Prostate gland (tissue), 2 donors: ENCODE measurements around the gene BLOC1S3. TPM values are rescaled to one million over a fixed set of nuclear protein-coding genes. Genes with fewer than 3 reads are reported as not detected.
A peak's percentile ranks its signal among the peaks of the same experiment; 100 is the strongest.

ENCODE experiments used
- DNase-seq: peaks from one replicate; pipeline ENCODE4 v3.0.0-alpha.2; 2019; ENCODE audit warnings: low spot score
- H3K27ac ChIP-seq, 2 donors: fragments of 200-600 bp; sonication (generic); 2 replicates each; pipeline ENCODE4 v1.5.1; 2017 to 2019
- H3K27me3 ChIP-seq: fragments of 200-600 bp; sonication (generic); replicated peaks from 2 replicates; pipeline ENCODE4 v1.5.1; 2019; ENCODE audit not compliant: insufficient read depth
- H3K36me3 ChIP-seq, 2 donors: fragments of 200-600 bp; sonication (generic); 1 replicate in 1 of 2; 2 replicates in 1 of 2; pipeline versions ENCODE4 v1.5.1 to v1.8.1; 2017 to 2019
- H3K4me1 ChIP-seq: fragments of 200-600 bp; sonication (generic); replicated peaks from 2 replicates; pipeline ENCODE4 v1.5.1; 2019
- H3K4me3 ChIP-seq, 2 donors: fragments of 200-600 bp; sonication (generic); 2 replicates each; pipeline ENCODE4 v1.5.1; 2017 to 2019
- H3K9me3 ChIP-seq: fragments of 200-600 bp; sonication (generic); 2 replicates; pipeline ENCODE4 v1.5.1; 2017
- POLR2A ChIP-seq: fragments of 450-650 bp; IDR thresholded peaks from one replicate; pipeline ENCODE4 v1.6.1; 2016; ENCODE audit warnings: antibody characterized with exemption, mild to moderate bottlenecking
- POLR2AphosphoS5 ChIP-seq: sonication (generic); formaldehyde crosslinking; IDR thresholded peaks from one replicate; pipeline ENCODE4 v1.6.1; 2017; ENCODE audit warnings: antibody characterized with exemption
- WGBS: methylation state at CpG from one replicate; pipeline ENCODE4 v1.1.5; 2018; 5-methylcytosine and 5-hydroxymethylcytosine counted together
- intact Hi-C: fragments of 100-400 bp; cut with DNase I; formaldehyde crosslinking; loops from one replicate; pipeline ENCODE4 v1.14.2; 2022
- total RNA-seq, 2 donors: library from RNA; depleted of rRNA; stranded (reverse); fragments of >200 nt; gene quantifications; one replicate each; pipeline ENCODE4 v1.1.0, GENCODE V29; 2016
- TF ChIP-seq, protein P1 (sequence below), 4 experiments: fragments of 200-600 bp in 2 of 4; fragments of 450-650 bp in 2 of 4; sonication (generic) in 2 of 4; IDR thresholded peaks; 1 replicate in 3 of 4; 2 replicates in 1 of 4; pipeline ENCODE4 v1.5.1; 2016 to 2019; ENCODE audit warnings: antibody characterized with exemption in 4 of 4, mild to moderate bottlenecking in 2 of 4, moderate library complexity in 2 of 4

BLOC1S3 gene
- total RNA-seq, 2 donors from 2014 or later: 21.4 to 30.4 TPM

DNA sequence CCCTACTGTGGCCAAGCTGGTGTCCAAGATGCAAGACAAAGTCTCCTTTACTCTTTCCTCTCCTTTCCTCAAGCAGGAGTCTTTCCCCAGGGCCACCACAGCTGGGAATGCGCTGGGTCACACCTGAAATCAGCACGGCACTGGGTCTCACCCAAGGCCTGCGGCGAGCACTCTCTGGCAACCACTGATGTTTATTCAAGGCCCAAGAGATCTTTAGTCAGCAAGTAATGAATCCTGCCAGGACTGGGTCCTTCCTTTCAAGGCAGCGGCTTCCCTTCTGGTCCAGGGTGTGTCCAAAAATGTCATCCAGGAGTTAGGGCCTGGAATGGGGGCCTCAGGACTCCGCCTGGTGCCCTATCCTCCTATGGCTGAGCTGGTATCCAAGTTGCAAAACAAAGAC lies 24.1 kb downstream of the BLOC1S3 start:
- WGBS: 53% methylated on average over 6 of the region's 6 CpGs

DNA sequence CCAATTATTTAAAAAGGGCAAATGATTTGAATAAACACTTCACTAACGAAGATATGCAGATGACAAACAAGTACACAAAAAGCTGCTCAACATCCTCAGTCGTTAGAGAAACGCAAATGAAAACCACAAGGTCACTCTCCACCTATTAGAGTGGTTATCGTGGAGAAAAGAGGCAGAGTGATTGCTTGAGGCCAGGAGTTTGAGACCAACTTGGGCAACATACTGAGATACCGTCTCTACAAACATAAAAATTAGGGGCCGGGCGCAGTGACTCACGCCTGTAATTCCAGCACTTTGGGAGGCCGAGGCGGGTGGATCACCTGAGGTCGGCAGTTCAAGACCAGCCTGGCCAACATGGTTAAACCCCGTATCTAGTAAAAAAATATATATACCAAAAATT lies 27.2 kb downstream of the BLOC1S3 start:
- Histone ChIP-seq H3K27me3 (no peaks in the 10 kb centered on the region), H3K4me1 (no peaks in the 10 kb centered on the region), H3K4me3 (no peak overlapping the region), H3K9me3 (no peaks in the 10 kb centered on the region), H3K36me3 (no peaks in the 10 kb centered on the region), H3K27ac (no peak overlapping the region)
- TF ChIP-seq POLR2A: no peak
- DNase-seq: no peak
- intact Hi-C loops: no loop called here
- 85% methylated on average over 12 of the region's 12 CpGs for WGBS

More for the DNA sequence above, 24.1 kb downstream of the BLOC1S3 start:
- TF ChIP-seq POLR2AphosphoS5: peak; percentile 34
- TF ChIP-seq POLR2A: no peak
- intact Hi-C loops: no loop called here
- Histone ChIP-seq H3K4me1 (no peaks in the 10 kb centered on the region), H3K4me3 (no peak overlapping the region), H3K27me3 (no peaks in the 10 kb centered on the region), H3K9me3 (no peaks in the 10 kb centered on the region), H3K36me3 (no peaks in the 10 kb centered on the region), H3K27ac (no peak overlapping the region)
- peak; percentile 68 for DNase-seq

DNA sequence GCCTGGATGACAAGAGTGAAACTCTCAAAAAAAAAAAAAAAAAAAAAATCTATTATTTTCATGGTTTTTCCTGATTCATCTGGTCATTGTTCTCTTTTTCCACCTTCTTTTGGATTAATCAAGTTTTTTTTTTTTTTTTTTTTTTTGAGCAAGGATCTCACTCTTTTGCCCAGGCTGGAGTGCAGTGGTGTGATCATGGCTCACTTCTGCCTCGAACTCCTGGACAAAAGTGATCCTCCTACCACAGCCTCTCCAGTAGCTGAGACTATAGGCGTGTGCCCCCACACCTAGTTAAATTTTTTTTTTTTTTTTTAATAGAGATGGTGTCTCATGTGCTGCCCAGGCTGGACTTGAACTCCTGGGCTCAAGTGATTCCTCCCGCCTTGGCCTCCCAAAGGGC lies 27.7 kb downstream of the BLOC1S3 start:
- 94% methylated on average over 3 of the region's 3 CpGs for WGBS
- Histone ChIP-seq H3K4me1 (no peaks in the 10 kb centered on the region), H3K4me3 (no peak overlapping the region), H3K36me3 (no peaks in the 10 kb centered on the region), H3K27me3 (no peaks in the 10 kb centered on the region), H3K27ac (no peak overlapping the region), H3K9me3 (no peaks in the 10 kb centered on the region)
- DNase-seq: no peak
- TF ChIP-seq, protein P1, sequence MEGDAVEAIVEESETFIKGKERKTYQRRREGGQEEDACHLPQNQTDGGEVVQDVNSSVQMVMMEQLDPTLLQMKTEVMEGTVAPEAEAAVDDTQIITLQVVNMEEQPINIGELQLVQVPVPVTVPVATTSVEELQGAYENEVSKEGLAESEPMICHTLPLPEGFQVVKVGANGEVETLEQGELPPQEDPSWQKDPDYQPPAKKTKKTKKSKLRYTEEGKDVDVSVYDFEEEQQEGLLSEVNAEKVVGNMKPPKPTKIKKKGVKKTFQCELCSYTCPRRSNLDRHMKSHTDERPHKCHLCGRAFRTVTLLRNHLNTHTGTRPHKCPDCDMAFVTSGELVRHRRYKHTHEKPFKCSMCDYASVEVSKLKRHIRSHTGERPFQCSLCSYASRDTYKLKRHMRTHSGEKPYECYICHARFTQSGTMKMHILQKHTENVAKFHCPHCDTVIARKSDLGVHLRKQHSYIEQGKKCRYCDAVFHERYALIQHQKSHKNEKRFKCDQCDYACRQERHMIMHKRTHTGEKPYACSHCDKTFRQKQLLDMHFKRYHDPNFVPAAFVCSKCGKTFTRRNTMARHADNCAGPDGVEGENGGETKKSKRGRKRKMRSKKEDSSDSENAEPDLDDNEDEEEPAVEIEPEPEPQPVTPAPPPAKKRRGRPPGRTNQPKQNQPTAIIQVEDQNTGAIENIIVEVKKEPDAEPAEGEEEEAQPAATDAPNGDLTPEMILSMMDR (IDR thresholded peaks at IDR 0.05): no peak
- no peak for TF ChIP-seq POLR2A
- intact Hi-C loops: no loop called here

DNA sequence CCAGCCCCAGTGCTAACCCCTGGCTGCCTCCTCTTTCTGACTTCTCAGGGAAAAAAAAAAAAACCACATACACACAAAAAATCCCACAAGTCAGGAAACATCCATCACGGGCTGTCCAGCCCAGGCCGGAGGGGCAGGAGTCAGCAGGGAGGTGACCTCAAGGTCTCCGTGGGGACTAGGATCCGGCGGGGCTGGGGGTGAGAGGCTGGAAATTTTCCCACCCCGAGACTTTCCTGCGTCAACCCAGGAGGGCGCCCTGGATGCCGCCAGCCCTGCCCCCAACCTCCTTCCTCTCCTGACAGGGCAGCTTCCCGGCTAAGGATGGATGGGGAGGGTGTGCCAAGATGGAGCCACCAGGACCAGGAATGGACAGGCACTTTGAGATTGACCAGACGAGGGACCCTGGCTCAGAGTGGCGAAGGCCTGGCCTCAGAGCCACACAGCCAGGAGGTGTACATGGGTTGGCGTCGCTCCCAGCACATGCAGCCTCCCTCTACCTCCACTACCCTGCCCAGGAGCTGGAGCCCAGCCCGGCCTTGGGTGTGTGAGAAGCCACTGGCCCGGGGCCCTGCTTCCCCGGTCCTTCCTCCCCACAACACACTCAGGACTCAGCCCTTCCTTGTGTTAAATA lies 33.3 kb downstream of the BLOC1S3 start:
- intact Hi-C loops: no loop called here
- WGBS: 33% methylated on average over 16 of the region's 17 CpGs
- H3K36me3 ChIP-seq: no peaks in the 10 kb centered on the region
- H3K4me3 ChIP-seq: no peak overlapping the region
- peak overlapping the region in 1 of 2 donors; percentile 18 for H3K27ac ChIP-seq
- no peaks in the 10 kb centered on the region for H3K9me3 ChIP-seq
- TF ChIP-seq, protein P1 (IDR thresholded peaks at IDR 0.05): no peak
- peak; percentile 52 for TF ChIP-seq POLR2AphosphoS5
- H3K27me3 ChIP-seq: no peaks in the 10 kb centered on the region
- DNase-seq: peak; percentile 73
- H3K4me1 ChIP-seq: no peaks in the 10 kb centered on the region

DNA sequence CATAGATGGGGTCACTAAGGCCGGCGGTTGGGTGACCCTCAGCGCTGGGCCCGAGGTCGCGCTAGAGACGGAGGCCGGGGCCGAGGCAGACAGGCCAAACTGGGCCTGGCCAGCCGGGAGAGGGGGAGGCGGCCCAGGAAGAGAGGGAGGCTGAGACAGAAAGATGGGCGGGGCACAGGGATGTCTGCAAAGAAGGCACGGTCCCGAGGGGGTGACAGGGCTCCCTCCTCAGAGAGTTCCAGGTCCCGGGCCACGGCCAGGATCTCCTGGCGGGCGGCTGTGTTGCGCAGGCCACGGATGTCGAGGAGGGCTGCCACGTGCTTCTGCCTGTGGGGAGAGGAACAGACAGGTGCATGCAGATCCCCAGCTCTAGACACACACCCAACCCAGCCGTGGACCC lies 34.4 kb downstream of the BLOC1S3 start:
- WGBS: 80% methylated on average over 23 of the region's 23 CpGs
- Histone ChIP-seq H3K9me3 (no peaks in the 10 kb centered on the region), H3K4me3 (no peak overlapping the region), H3K27ac (no peak overlapping the region), H3K36me3 (no peaks in the 10 kb centered on the region), H3K4me1 (no peaks in the 10 kb centered on the region), H3K27me3 (no peaks in the 10 kb centered on the region)
- TF ChIP-seq POLR2AphosphoS5 (no peak), POLR2A (no peak)
- TF ChIP-seq, protein P1 (IDR thresholded peaks at IDR 0.05): no peak
- no peak for DNase-seq
- intact Hi-C loops: no loop called here
